Stimulated activated CD4-positive, alpha-beta T cell treated with anti-CD3 and anti-CD28 coated beads, Interleukin-2, amount 100 ng/mL, for 48 hours (primary cell): ENCODE results near the gene TSHZ2.
"Not testable (repeated sequence)": the region's sequence is repeated elsewhere in the genome, so short reads cannot be mapped to it uniquely, and the experiment has no call there.

ENCODE experiments used
- DNase-seq, 2 donors: peaks; one replicate each; pipeline ENCODE4 v3.0.0-alpha.2; 2020

Gene TSHZ2

DNA sequence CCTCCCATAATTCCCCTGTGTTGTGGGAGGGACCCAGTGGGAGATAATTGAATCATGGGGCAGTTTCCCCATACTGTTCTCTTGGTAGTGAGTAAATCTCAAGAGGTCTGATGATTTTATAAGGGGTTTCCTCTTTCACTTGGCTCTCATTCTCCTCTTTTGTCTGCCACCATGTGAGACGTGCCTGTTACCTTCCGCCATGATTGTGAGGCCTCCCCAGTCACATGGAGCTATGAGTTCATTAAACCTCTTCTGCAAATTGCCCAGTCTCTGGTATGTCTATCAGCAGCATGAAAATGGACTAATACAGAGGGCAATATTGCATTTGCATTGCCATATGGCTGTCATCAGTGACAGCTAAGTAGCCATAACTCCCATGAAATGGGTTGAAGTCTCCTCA is 558.3 kb downstream of the TSHZ2 start:
- DNase-seq = no peak

DNA sequence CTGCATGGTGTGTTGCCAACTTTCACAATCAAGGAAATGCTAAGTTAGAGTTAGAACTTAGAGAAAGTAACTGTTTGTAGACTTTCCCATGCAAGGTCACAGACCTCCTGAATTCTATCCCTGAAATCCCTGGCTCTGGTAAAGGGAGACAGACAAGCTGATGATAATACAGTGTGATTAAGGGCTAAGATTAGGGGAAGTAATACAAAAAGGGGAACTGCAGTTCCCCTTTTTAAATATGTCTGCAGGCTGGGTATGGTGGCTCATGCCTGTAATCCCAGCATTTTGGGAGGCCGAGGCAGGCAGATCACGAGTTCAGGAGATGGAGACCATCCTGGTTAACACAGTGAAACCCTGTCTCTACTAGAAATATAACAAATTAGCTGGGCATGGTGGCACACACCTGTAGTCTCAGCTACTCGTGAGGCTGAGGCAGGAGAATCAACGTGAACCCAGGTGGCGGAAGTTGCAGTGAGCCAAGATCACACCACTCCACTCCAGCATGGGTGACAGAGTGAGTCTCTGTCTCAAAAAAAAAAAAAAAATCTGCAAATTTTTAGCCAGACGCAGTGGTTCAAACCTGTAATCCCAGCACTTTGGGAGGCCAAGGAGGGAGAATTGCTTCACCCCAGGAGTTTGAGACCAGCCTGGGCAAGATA is 560.6 kb downstream of the TSHZ2 start:
- DNase-seq = not testable (repeated sequence)

DNA sequence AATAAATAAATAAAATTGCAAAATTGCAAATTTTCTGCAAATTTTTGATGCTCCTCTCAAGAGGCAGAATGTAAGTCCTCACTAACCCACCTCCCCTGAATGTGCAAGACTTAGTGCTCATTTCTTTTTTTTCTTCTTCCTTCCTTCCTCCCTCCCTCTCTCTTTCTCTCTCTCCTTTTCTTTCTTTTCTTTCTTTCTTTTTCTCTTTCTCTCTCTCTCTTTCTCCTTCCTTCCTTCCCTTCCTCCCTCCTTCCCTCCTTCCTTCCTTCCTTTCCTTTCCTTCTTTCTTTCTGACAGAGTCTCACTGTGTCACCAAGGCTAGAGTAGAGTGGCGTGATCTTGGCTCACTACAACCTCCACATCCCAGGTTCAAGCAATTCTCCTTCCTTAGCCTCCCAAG is 561.3 kb downstream of the TSHZ2 start:
- DNase-seq = no peak

- DNase-seq = no peak
Measured at GRCh38 chr20:53534037-53534436, 561.9 kb downstream of the TSHZ2 start.

GRCh38 chr20:53535878-53536277 is 563.7 kb downstream of the TSHZ2 start:
- DNase-seq = no peak

GRCh38 chr20:53536382-53536781 is 564.2 kb downstream of the TSHZ2 start:
- not testable (repeated sequence) for DNase-seq

DNA sequence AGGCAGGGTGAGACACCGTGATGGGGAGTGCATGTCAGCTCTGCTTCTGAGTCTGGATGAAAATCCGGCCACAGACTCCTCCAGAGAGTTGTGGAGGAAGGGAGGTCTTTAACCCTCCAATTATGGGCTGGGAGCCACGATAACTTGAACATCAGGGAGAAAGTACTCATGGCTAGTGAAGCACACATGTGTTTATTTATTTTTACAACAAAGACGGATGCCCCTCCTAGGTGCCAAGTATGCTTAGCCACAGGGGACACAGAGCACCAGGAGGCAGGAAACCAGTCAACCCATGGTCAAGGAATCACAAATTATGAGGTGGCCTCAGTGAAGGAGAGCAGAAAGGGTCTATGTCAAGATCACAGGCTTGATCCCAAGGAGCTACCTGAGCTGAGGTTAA is 567.4 kb downstream of the TSHZ2 start:
- no peak for DNase-seq
